Thyroid gland (tissue), 4 donors: ENCODE results near the gene LAMC2.

Experiments
- POLR2A ChIP-seq, 2 donors: fragments of 450-650 bp; IDR thresholded peaks; one replicate each; pipeline ENCODE4 v1.6.1; 2017; ENCODE audit warnings: antibody characterized with exemption in 2 of 2, mild to moderate bottlenecking in 2 of 2, moderate library complexity in 1 of 2
- TF ChIP-seq, protein P1 (sequence below), 6 experiments: fragments of 200-600 bp in 3 of 6; fragments of 450-650 bp in 3 of 6; sonication (generic) in 3 of 6; IDR thresholded peaks; one replicate each; pipeline ENCODE4 v1.5.1; 2016 to 2019; ENCODE audit warnings: antibody characterized with exemption in 6 of 6, mild to moderate bottlenecking in 2 of 6, inconsistent platforms in 1 of 6, moderate library complexity in 1 of 6

DNA sequence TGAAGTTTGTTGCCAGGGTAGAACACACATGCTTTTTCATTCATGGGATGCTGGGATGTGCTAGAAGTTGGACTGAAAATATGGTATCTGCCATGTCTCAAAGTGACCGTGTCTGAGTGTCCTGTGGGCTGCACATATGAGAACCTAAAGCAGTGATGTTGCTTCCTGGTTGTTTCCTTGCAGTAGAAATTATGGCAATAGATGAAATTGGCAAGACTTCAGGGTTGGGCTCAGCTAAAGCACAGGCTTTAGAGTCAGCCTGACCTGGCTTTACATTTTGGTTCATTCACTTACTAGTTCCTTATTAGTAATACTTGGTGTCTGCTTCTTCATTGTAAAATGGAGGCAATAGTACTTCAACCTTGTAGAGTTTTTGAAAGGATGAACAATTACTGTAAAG is 2.2 kb downstream of the LAMC2 start:
- TF ChIP-seq, protein P1, sequence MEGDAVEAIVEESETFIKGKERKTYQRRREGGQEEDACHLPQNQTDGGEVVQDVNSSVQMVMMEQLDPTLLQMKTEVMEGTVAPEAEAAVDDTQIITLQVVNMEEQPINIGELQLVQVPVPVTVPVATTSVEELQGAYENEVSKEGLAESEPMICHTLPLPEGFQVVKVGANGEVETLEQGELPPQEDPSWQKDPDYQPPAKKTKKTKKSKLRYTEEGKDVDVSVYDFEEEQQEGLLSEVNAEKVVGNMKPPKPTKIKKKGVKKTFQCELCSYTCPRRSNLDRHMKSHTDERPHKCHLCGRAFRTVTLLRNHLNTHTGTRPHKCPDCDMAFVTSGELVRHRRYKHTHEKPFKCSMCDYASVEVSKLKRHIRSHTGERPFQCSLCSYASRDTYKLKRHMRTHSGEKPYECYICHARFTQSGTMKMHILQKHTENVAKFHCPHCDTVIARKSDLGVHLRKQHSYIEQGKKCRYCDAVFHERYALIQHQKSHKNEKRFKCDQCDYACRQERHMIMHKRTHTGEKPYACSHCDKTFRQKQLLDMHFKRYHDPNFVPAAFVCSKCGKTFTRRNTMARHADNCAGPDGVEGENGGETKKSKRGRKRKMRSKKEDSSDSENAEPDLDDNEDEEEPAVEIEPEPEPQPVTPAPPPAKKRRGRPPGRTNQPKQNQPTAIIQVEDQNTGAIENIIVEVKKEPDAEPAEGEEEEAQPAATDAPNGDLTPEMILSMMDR (IDR thresholded peaks at IDR 0.05) = no peak
- TF ChIP-seq POLR2A (IDR thresholded peaks at IDR 0.05) = no peak
